Putamen (tissue), 1 donor: ENCODE measurements around the gene MCFD2.
"Not testable (repeated sequence)": the region's sequence is repeated elsewhere in the genome, so short reads cannot be mapped to it uniquely, and the experiment has no call there.

ENCODE experiments used
- DNase-seq: peaks from one replicate; pipeline ENCODE4 v3.0.0-alpha.2; 2016; ENCODE audit warnings: low spot score

MCFD2 gene

DNA sequence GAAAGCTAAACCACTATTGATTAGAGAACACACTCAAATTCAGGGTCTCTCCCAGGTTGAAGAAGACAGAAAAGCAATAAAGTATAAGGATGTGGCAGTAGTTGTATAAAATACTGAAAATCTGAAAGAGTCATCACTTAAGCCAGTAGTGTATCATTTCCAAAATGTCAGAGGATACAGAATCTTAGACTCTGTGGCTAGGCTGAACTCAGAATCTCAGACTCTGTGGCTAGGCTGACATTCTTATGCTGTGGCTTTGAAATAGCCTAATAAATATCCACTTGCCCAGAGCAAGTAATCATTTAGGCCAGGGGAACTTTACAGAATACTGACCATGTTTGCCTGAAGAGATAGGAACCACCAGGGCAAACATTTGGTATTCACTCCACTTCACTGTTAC lies 13.1 kb downstream of the MCFD2 start:
- DNase-seq: no peak

DNA sequence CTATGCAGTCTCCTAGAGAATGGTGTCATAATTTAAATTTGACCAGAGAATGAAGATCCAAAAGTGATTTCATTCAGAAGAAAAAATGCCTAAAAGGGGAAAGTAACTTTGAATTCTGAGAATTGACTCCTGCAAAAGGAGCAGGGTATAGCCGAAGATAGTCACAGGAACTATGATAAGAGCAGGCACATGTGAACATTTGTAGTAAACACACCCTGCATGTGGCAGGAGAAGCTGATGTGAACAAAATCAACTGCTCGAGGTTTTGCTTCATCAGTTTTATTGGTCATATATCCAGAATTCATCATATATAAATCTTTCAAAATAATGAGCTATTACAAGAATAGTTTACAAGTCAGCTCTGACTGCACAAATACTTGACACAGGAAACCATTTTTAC lies 14.0 kb downstream of the MCFD2 start:
- no peak for DNase-seq

DNA sequence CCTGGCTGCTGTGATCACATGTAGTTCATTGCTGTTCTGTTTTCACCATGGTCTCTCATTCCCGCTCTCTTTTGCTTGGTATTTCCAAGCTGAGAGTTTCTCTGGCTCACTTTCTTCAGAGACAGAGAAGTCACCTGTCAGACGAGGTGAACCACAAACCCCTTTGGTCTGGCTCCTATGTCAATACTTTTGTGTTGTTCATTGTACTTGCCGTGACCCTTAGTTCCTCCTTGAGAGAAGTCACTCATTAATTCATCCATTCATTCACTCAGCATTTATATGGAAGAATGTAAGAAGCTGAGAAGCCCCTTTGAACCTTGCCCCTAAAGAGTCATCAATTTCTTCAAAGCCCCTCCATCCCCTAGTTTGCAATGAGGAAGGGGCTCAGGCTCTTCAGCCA lies 15.2 kb downstream of the MCFD2 start:
- no peak for DNase-seq

DNA sequence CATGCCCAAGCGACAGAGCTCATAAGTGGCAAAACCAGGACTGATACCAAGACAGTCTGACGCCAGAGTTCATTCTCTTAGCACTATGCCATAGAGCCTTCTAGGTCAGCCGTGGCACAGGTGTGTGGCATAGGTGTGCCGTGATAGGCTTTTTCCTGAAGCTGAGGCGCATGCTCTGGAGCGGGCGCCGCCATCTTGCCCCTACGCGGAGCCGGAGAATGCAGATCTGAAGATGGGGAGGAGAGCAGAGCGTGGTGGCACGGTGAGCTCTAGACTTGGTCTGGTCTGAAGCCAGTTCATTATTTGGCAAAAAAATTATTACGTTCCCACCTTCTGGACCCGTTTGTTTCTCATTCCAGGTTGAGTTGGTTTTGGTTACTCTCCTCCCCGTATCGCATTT lies 16.6 kb downstream of the MCFD2 start:
- DNase-seq: no peak

DNA sequence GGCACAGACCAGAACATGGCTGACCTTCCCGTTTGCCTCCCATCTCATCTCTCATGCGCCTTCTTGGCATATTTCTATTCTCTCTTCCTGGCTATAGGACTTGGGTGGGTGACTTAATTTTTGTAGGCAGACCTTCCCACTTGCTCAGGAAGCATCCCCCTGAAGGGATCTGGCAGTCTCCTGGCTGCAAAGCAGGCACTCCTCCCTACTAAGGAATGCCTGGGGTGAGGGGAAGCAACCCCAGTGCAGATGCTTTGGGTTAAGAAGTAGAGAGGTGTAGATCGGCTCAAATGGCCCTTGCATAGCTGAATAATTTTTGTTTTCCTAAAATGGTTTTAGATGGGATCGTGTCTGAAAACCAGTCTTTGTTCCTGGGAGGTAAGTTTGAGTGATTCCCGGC lies 17.6 kb downstream of the MCFD2 start:
- DNase-seq: no peak

DNA sequence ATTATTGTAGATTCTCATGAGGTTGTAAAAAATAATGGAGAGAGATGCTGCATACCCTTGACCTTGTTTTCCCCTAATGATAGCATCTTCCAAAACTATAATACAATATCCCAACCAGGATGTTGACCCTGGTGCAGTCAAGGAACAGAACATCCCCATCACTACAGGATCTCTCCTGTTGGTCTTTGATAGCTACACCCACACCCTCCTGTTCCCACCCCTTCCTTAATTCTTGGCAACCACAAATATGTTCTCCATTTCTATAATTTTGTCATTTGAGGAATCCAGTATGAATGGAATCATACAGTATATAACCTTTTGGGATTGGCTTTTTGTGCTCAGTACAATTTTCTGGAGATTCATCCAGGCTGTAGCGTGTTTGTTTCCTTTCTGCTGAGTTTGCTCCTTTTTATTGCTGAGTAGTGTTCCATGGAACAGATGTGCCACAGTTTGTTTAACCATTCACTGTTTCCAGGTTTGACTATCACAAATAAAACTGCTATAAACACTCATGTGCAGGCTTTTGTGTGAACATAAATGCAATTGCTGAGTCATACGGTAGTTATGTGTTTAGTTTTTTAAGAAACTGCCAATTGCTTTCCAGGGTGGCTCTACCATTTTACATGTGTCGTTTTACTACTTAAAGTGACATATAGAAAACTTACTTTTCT lies 22.2 kb downstream of the MCFD2 start:
- DNase-seq: no peak

DNA sequence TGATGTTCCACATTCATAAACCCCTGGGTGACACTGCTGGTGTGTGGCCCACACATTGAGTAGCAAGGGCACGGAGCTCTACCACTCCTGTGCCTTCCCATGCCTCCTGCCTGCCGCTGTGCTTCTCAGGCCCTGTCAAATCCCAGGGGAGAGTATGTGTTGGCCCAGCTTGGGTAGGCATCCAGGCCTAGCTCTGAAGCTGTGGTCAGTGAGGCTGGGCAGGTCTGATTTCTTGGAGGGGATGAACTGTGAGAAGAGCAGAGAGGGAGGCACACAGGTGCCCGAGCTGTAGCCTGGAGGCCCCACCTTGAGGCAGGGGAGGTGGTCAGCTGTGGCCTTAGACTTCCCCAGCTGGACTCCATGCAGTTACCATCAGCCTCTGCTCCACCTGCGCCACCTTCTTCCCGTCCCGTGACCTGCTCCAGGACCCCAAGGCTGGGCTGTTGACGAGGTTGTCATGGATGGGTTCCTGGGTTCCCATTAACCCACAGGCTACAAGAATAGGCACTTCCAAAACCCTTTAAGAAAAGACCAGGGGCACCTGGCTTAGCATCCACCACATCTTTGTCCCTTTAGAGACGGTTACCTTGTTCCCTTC lies 23.6 kb downstream of the MCFD2 start:
- no peak for DNase-seq

DNA sequence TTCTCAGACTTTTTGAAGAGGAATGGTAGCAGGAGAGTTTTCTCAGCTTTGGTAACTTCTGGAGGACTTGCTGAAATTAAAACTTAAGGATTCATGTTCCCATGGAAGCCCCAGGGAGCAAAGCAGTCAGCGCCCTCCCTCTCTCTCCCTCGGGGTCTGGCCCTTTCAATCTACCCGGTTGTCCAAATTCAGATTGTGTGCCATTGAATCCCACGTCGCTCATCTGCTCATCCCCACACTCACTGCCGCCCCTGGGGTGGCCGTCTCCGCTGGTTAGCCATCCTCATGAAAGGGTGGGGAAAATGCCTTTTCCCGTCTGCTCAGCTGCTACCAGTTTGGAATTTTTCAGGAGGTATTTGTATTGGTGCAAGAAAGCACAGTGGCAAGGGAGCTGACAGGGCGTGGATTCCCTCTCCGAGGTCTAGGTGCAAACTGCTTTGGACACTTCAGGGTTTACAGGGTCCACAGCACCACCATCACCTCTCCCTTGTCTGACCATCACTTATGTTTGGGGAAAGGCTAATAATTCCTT lies 27.1 kb downstream of the MCFD2 start:
- DNase-seq: no peak

DNA sequence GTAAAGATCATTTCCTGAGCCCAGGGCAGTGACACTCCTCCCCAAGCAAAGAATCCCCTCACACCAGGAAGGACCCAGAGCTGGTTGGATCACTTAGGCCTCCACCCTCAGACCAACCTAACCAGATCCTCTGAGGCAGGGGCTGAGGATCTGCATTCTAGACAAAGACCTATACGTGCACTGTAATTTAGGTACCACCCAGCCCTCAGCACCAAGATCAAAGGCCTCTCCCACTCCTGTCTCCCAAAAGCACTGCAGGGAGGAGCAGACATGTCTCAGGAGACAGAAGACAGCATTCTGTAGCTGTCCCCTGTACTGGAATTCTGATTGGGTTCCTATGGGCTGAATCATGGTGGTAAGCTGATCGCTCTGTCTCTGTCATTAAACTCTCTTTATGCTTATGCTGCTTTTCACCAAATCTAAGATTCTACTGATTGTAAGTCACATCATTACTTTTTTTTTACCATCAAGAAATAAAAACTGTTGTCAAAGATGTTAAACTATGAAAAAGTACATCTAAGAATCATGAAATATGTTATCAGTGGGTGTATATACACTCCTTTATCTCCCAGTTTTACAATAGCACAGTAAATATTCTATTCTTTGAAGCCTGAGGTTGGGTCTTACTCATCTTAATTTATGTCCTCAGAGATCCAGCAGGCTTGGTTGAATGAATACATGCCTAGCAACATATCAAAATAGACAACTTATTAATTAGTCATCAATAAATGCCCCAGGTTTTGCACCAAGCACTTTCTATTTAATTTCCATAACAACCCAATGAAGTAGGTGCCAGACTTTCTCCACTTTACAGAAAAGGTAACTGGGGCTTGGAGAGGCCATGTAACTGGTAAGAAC lies 28.3 kb downstream of the MCFD2 start:
- DNase-seq: no peak

DNA sequence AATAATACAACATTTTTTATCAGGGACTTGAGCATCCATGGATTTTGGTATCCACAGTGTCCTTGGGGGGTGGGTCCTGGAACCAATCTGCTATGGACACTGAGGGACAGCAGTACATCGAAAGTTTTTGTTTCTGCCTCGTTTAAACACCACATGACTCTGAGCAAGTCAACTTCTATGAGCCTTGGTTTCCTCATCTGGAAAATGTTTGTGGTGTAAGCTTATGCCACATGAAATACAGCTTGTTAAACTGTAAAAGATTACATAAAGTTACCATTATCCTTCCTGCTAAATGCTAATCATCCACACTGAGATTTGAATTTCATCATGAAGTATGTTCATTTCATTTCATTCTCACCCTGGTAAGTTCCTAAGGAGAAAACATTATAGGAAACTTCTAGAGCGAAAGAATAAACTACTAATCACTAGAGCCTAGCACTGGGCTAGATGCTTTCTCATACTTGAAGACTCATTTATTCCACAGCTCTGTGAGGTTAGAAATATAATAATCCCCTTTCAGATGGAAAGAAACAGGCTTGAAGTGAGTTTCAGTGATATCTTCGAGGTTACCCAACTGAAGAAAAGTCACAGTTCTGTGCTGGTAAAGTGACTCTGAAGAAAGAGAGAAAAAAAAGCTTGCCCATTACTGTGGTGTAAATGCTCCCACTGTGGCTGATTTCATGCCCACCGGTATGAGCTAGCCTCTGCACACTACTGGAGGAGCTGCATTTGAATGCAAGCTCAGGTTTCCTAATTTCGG lies 29.2 kb downstream of the MCFD2 start:
- DNase-seq: no peak

DNA sequence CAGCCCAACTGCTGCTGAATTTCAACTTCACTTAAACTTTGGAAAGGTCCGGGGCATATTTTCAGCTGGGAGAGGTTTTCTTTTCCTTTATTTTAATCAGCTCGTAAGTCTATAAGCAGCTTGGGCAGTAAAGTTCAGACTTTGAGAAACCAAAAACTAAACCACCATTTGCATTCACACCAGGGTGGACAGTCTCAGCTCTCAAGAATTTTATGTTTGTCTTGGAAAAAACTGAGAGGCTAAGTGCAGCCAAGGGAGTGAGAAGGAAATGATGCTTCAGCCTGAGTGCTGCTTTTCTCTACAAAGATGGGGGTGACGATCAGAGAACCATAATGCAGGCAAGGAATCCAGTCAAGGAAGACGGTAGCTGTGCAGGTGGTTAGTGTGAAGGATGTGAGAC lies 30.2 kb downstream of the MCFD2 start:
- DNase-seq: no peak

DNA sequence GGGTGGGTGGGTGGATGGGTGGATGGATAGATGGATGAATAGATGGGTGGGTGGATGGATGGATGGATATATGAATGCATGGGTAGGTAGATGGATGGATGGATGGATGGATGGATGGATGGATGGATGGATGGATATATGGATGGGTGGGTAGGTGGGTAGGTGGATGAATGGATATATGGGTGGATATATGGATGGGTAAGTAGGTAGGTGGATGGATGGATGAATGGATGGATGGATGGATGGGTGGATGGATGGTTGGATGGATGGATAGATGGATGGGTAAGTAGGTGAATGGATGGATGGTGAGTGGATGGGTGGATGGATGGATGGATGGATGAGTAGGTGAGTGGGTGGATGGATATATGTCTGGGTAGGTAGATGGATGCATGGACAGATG lies 36.1 kb downstream of the MCFD2 start:
- no peak for DNase-seq

DNA sequence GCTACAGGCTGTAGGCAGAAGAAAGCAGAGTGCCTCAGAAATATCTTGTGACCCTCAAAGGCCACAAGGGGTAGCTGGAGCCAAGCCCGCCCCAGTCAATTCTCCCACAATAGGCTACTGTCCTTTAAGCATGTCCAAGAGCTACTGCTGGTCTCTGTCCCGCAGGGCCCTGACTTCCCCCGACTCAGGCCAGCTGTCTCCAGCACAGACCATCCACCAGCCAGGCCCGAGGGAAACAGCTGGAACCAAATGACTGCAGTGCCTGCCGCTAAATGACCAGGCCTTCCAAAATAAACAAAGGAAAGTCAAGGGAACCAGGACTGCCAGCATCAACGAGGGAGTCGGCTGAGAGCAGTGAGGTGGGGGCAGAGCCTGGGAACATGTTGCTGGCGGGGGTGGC lies 36.7 kb downstream of the MCFD2 start:
- peak; percentile 71 for DNase-seq

DNA sequence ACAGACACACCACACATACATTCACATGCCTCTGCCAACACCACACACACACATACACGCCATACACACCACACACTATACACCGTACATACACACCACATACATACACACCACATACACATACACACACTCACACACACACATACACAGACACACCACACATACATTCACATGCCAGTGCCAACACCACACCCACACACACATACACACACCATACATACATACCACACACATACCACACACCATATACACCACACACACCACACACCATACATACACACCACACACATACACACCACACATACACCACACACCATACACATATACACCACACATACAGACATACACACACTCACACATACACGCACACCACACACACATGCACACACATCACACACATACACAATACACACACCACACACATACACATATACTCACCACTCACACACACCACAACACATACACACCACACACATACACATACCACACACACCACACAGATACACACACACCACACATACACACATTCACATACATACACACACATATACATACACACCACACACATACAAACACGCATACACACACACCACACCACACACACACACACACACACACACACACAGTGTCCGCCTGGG lies 37.2 kb downstream of the MCFD2 start:
- no peak for DNase-seq

DNA sequence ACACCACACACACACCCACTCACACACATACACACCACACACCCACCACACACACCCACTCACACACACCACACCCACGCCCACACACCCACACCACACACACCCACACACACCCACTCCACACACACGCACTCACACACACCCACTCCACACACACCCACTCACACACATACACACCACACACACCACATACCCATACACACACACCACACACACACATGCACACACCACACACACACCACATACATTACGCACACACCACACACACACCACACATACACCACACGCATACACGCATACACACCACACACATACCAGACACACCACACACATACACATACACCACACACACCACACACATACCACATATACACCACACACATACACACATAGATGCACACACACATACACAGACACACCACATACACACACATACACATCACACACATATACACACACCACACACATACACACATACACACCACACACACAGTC lies 37.9 kb downstream of the MCFD2 start:
- no peak for DNase-seq

DNA sequence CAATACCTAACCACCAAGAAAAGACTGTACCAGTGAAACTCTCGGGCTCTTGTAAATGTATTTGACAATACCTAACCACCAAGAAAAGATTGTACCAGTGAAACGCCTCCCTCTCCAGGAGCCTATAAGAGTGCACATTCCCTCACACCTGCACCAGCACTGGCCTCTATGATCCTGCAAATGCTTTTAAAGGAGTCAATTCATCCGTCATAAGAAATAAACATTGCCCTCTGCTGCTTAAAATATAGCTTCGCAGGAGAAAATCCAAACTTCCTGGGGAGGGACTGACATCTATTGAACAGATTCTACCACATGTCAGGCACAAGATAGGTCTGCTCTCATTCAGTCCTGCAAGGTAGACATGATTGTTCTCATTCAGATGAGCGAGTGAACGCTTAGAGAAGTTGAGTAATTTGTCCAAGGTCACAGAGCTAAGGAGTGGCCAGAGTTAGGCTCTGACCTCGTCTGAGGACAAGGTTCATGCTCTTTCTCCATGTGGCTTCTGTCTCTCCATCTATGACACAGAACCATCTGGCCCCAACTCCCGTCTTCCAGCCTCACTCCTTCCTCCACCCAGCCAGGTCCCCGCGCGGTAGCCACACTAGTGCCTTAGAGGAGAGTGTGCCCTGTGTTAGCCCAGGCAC lies 38.7 kb downstream of the MCFD2 start:
- DNase-seq: peak; percentile 32

DNA sequence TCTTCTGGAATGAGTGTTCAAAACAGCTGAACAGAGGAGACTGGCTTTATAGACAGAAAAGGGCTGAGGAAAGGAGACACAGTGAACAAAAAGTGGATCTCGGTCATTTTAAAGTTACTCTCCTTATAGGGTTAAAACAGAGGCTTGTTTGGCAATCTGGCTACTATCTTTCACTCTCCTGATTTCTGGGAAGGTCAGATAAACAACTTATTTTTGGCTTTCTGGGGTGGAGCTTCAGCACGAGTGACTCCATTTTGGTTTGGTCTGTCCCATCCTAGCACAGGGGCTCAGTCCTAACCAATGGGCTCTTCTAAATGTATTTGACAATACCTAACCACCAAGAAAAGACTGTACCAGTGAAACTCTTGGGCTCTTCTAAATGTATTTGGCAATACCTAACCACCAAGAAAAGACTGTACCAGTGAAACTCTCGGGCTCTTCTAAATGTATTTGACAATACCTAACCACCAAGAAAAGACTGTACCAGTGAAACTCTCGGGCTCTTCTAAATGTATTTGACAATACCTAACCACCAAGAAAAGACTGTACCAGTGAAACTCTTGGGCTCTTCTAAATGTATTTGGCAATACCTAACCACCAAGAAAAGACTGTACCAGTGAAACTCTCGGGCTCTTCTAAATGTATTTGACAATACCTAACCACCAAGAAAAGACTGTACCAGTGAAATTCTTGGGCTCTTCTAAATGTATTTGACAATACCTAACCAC lies 39.5 kb downstream of the MCFD2 start:
- not testable (repeated sequence) for DNase-seq

DNA sequence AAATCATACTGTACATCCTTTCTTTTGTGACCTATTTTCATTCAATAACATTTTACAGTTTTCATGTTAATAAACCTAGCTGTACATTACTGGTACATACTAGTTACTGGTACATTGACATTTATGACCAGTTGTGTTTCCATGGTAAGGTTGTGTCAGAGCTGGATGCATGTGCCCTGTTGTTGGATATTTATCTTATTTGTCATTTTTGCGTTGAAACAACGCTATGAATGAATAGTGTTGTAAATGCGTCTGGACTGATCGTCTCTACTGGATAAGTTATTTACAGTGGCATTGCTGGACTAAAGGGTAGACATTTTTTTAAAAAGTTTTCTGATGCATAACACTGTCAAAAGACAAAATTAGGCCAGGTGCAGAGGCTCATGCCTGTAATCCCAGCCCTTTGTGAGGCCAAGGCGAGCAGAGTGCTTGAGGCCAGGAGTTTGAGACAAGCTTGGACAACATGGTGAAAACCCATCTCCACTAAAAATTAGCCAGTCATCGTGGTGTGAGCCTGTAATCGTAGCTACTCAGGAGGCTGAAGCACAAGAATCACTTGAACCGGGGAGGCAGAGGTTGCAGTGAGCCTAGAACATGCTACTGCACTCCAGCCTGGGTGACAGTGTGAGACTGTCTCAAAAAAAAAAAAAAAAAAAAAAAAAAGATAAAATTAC lies 40.2 kb downstream of the MCFD2 start:
- no peak for DNase-seq

DNA sequence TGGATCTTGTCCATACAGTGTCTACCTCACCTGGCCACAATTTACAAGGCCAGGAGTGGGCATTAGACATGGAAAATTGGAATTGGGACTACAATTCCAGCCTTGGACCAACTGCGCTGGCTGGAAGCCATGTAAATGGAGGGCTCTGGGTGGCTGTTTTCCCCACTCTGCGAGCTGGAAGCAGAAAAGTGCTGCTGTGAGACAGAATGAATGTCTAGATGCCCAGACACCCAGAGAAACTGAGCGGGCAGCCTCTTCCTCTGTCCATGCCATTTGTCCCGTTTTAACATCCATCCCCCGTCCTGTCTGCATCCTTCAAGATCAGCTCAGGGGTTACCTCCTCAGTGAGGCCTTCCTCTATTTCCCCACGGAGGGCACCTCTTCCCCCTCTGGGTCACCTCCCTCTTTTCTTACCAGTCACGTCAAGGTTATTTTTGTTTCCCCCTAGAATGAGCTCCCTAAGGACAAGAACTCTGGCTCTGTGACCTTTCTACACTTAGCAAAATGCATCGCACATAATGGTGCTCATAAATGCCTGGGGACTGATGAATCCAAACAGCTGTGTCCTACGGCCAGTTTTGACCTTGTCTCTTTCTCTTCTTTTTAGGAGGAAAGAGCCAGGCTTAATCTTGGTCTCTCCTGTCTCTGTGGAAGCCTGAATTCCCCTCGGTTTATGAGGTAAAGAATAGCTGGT lies 41.2 kb downstream of the MCFD2 start:
- DNase-seq: no peak
